Ishikawa (cell line): ENCODE measurements around the gene CORO7.

ENCODE experiments used
- CEBPB ChIP-seq: IDR thresholded peaks from 2 replicates; pipeline ENCODE4 v1.6.1; 2012
- EGR1 ChIP-seq: IDR thresholded peaks from 2 replicates; pipeline ENCODE4 v1.6.1; 2012
- EP300 ChIP-seq: IDR thresholded peaks from 2 replicates; pipeline ENCODE4 v1.6.1; 2012; ENCODE audit warnings: borderline replicate concordance
- FOXM1 ChIP-seq: IDR thresholded peaks from 2 replicates; pipeline ENCODE4 v1.6.1; 2012; ENCODE audit warnings: low read depth, borderline replicate concordance
- MAX ChIP-seq: IDR thresholded peaks from 2 replicates; pipeline ENCODE4 v1.6.1; 2012
- NFIC ChIP-seq: IDR thresholded peaks from 2 replicates; pipeline ENCODE4 v1.6.1; 2012
- RAD21 ChIP-seq: IDR thresholded peaks from 2 replicates; pipeline ENCODE4 v1.6.1; 2012; ENCODE audit warnings: low read depth
- REST ChIP-seq: IDR thresholded peaks from 2 replicates; pipeline ENCODE4 v1.6.1; 2012; ENCODE audit warnings: low read depth, mild to moderate bottlenecking
- TAF1 ChIP-seq: IDR thresholded peaks from 2 replicates; pipeline ENCODE4 v1.6.1; 2012; ENCODE audit warnings: low read depth, mild to moderate bottlenecking
- TCF12 ChIP-seq: IDR thresholded peaks from 2 replicates; pipeline ENCODE4 v1.6.1; 2012; ENCODE audit warnings: low read depth
- USF1 ChIP-seq: IDR thresholded peaks from 2 replicates; pipeline ENCODE4 v1.6.1; 2012
- YY1 ChIP-seq: IDR thresholded peaks from 2 replicates; pipeline ENCODE4 v1.6.1; 2012; ENCODE audit warnings: low read depth
- ZBTB7A ChIP-seq: IDR thresholded peaks from 2 replicates; pipeline ENCODE4 v1.6.1; 2012; ENCODE audit warnings: low read depth

- TF ChIP-seq CEBPB, result no peak
- no peak for TF ChIP-seq TCF12
- no peak for TF ChIP-seq EP300
- no peak for TF ChIP-seq YY1
- TF ChIP-seq EGR1, result no peak
- TF ChIP-seq NFIC, result no peak
- no peak for TF ChIP-seq ZBTB7A
- no peak for TF ChIP-seq FOXM1
- TF ChIP-seq RAD21, result no peak
- TF ChIP-seq REST, result no peak
- TF ChIP-seq MAX, result no peak
- no peak for TF ChIP-seq USF1
- no peak for TF ChIP-seq TAF1
Measured at GRCh38 chr16:4353675-4354074, 62.7 kb downstream of the CORO7 start.
